ENCODE data around the gene SPRYD7. TPM values are rescaled to one million over a fixed set of nuclear protein-coding genes. Genes with fewer than 3 reads are reported as not detected.

Gene SPRYD7
- polyA plus RNA-seq, 3 donors = 10.7 to 11.9 (median 11.3) TPM

GRCh38 chr13:49865218-49865617 is 70.9 kb downstream of the SPRYD7 start:
- no peak for DNase-seq

GRCh38 chr13:49864509-49864908 is 71.6 kb downstream of the SPRYD7 start:
- DNase-seq = no peak

Other genes starting within 250 kb of the SPRYD7 start
- 10 to 100 TPM; 47.4 to 55.2 (median 49.3) TPM for gene EBPL, start 244.9 kb downstream of the SPRYD7 start, polyA plus RNA-seq (ENCODE audit: insufficient read length in 3 of 3)
- 10 to 100 TPM; 31.2 to 32.3 (median 31.6) TPM for gene KPNA3, start 143.7 kb downstream of the SPRYD7 start, polyA plus RNA-seq (ENCODE audit: insufficient read length in 3 of 3)
- 10 to 100 TPM; 42.4 to 51.1 (median 48.0) TPM for gene TRIM13, start 60.7 kb upstream of the SPRYD7 start, polyA plus RNA-seq (ENCODE audit: insufficient read length in 3 of 3)
- gene KCNRG, start 79.1 kb upstream of the SPRYD7 start, polyA plus RNA-seq (ENCODE audit: insufficient read length in 3 of 3) = 1 to 10 TPM; 1.6 to 3.0 (median 2.3) TPM

All from renal pelvis (tissue), 4 donors.